ENCODE results near the gene GRIN2B. TPM values are rescaled to one million over a fixed set of nuclear protein-coding genes. Genes with fewer than 3 reads are reported as not detected.

Gene GRIN2B
- total and polyA plus RNA-seq, 2 of the 13 experiments (the other 11 are each of a cell fraction or from before 2014, with no cell fraction given), result 0.05 to 0.13 TPM

DNA sequence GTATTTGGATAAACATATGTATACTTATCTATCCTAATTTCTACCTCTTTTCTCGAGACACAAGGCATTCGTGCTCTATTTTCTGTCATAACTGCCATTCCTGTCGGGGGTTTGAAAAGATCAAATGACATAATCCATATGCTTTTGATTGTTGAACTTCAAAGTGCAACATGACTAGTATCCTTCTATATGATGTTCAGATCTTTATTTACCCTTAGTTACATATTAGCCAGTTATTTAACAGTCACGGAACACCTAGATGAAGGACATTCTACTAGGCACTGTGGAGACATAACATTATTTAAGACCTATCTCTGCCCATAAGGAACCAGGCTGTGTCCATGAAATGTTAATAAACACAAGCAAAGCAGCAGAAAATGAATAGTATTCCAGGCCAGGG, 11.2 kb upstream of the GRIN2B start (continued):
- TF ChIP-seq, protein P1, sequence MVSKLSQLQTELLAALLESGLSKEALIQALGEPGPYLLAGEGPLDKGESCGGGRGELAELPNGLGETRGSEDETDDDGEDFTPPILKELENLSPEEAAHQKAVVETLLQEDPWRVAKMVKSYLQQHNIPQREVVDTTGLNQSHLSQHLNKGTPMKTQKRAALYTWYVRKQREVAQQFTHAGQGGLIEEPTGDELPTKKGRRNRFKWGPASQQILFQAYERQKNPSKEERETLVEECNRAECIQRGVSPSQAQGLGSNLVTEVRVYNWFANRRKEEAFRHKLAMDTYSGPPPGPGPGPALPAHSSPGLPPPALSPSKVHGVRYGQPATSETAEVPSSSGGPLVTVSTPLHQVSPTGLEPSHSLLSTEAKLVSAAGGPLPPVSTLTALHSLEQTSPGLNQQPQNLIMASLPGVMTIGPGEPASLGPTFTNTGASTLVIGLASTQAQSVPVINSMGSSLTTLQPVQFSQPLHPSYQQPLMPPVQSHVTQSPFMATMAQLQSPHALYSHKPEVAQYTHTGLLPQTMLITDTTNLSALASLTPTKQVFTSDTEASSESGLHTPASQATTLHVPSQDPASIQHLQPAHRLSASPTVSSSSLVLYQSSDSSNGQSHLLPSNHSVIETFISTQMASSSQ (IDR thresholded peaks at IDR 0.05; ENCODE audit: low read depth), result peak; percentile 95
- TF ChIP-seq, protein P1 (CRISPR knock-in tag; IDR thresholded peaks at IDR 0.05; ENCODE audit: borderline replicate concordance), result peak; percentile 98
- TF ChIP-seq, protein P2, sequence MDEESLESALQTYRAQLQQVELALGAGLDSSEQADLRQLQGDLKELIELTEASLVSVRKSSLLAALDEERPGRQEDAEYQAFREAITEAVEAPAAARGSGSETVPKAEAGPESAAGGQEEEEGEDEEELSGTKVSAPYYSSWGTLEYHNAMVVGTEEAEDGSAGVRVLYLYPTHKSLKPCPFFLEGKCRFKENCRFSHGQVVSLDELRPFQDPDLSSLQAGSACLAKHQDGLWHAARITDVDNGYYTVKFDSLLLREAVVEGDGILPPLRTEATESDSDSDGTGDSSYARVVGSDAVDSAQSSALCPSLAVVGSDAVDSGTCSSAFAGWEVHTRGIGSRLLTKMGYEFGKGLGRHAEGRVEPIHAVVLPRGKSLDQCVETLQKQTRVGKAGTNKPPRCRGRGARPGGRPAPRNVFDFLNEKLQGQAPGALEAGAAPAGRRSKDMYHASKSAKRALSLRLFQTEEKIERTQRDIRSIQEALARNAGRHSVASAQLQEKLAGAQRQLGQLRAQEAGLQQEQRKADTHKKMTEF (CRISPR knock-in tag; IDR thresholded peaks at IDR 0.05), result peak; percentile 19; the same call in 1 of the 2 replicates
- TF ChIP-seq TCF7L2 (IDR thresholded peaks at IDR 0.05; ENCODE audit: low read depth, low read length) (peak; percentile 46; the same call in 1 of the 2 replicates), PHF20 (CRISPR knock-in tag; IDR thresholded peaks at IDR 0.05) (no peak), ZNF180 (CRISPR knock-in tag; IDR thresholded peaks at IDR 0.05; ENCODE audit: borderline replicate concordance, low read depth) (no peak), ZNF841 (CRISPR knock-in tag; IDR thresholded peaks at IDR 0.05; ENCODE audit: borderline replicate concordance) (no peak), RBM22 (optimal IDR thresholded peaks at IDR 0.05; ENCODE audit: low read length) (no peak), ZNF792 (CRISPR knock-in tag; IDR thresholded peaks at IDR 0.05) (peak; percentile 35; the same call in 1 of the 2 replicates), ZNF652 (CRISPR knock-in tag; IDR thresholded peaks at IDR 0.05; ENCODE audit: borderline replicate concordance, low read depth) (no peak), CREM (IDR thresholded peaks at IDR 0.05) (peak; percentile 37; the same call in 1 of the 2 replicates), CREM (CRISPR knock-in tag; IDR thresholded peaks at IDR 0.05) (no peak)
- TF ChIP-seq, protein P3, sequence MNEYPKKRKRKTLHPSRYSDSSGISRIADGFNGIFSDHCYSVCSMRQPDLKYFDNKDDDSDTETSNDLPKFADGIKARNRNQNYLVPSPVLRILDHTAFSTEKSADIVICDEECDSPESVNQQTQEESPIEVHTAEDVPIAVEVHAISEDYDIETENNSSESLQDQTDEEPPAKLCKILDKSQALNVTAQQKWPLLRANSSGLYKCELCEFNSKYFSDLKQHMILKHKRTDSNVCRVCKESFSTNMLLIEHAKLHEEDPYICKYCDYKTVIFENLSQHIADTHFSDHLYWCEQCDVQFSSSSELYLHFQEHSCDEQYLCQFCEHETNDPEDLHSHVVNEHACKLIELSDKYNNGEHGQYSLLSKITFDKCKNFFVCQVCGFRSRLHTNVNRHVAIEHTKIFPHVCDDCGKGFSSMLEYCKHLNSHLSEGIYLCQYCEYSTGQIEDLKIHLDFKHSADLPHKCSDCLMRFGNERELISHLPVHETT (CRISPR knock-in tag; conservative IDR thresholded peaks at IDR 0.05), result no peak
- TF ChIP-seq, protein P4, sequence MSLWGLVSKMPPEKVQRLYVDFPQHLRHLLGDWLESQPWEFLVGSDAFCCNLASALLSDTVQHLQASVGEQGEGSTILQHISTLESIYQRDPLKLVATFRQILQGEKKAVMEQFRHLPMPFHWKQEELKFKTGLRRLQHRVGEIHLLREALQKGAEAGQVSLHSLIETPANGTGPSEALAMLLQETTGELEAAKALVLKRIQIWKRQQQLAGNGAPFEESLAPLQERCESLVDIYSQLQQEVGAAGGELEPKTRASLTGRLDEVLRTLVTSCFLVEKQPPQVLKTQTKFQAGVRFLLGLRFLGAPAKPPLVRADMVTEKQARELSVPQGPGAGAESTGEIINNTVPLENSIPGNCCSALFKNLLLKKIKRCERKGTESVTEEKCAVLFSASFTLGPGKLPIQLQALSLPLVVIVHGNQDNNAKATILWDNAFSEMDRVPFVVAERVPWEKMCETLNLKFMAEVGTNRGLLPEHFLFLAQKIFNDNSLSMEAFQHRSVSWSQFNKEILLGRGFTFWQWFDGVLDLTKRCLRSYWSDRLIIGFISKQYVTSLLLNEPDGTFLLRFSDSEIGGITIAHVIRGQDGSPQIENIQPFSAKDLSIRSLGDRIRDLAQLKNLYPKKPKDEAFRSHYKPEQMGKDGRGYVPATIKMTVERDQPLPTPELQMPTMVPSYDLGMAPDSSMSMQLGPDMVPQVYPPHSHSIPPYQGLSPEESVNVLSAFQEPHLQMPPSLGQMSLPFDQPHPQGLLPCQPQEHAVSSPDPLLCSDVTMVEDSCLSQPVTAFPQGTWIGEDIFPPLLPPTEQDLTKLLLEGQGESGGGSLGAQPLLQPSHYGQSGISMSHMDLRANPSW (CRISPR knock-in tag; IDR thresholded peaks at IDR 0.05; ENCODE audit: borderline replicate concordance), result no peak
- TF ChIP-seq, protein P5, sequence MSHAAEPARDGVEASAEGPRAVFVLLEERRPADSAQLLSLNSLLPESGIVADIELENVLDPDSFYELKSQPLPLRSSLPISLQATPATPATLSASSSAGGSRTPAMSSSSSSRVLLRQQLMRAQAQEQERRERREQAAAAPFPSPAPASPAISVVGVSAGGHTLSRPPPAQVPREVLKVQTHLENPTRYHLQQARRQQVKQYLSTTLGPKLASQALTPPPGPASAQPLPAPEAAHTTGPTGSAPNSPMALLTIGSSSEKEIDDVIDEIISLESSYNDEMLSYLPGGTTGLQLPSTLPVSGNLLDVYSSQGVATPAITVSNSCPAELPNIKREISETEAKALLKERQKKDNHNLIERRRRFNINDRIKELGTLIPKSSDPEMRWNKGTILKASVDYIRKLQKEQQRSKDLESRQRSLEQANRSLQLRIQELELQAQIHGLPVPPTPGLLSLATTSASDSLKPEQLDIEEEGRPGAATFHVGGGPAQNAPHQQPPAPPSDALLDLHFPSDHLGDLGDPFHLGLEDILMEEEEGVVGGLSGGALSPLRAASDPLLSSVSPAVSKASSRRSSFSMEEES (CRISPR knock-in tag; IDR thresholded peaks at IDR 0.05), result peak; percentile 59

All from HepG2 (cell line).